Raji (cell line): ENCODE results near the gene SETBP1.

Experiments used
- POLR2A ChIP-seq: IDR thresholded peaks from 2 replicates; pipeline ENCODE4 v1.6.1; 2011; ENCODE audit warnings: low read depth, low read length, control low read depth; ENCODE audit not compliant: insufficient read depth

The SETBP1 gene

GRCh38 chr18:44680273-44681075, at the start of gene SETBP1:
Gene SETBP1 (plus strand): TSS chr18:44680888. CDS start chr18:44701347, 20,459 bp downstream.
- no peak for TF ChIP-seq POLR2A

GRCh38 chr18:44632469-44633145, 48.1 kb upstream of the SETBP1 start:
- TF ChIP-seq POLR2A, result no peak

GRCh38 chr18:44635546-44635945, 45.1 kb upstream of the SETBP1 start:
- no peak for TF ChIP-seq POLR2A

- no peak for TF ChIP-seq POLR2A
These were observed 44.4 kb upstream of the SETBP1 start for GRCh38 chr18:44636241-44636640.

GRCh38 chr18:44637210-44638033, 43.3 kb upstream of the SETBP1 start:
- TF ChIP-seq POLR2A, result no peak

- no peak for TF ChIP-seq POLR2A
These were observed 42.6 kb upstream of the SETBP1 start for GRCh38 chr18:44638034-44638540.

- no peak for TF ChIP-seq POLR2A
These were observed 41.9 kb upstream of the SETBP1 start for GRCh38 chr18:44638811-44639210.

- no peak for TF ChIP-seq POLR2A
These were observed 37.7 kb upstream of the SETBP1 start for GRCh38 chr18:44643004-44643403.

GRCh38 chr18:44651478-44651877, 29.2 kb upstream of the SETBP1 start:
- no peak for TF ChIP-seq POLR2A

GRCh38 chr18:44651918-44652572, 28.6 kb upstream of the SETBP1 start:
- TF ChIP-seq POLR2A, result no peak

- TF ChIP-seq POLR2A, result no peak
These were observed 28.0 kb upstream of the SETBP1 start for GRCh38 chr18:44652722-44653121.

GRCh38 chr18:44654573-44654972, 26.1 kb upstream of the SETBP1 start:
- no peak for TF ChIP-seq POLR2A

GRCh38 chr18:44655435-44655834, 25.3 kb upstream of the SETBP1 start:
- TF ChIP-seq POLR2A, result no peak

- TF ChIP-seq POLR2A, result no peak
These were observed 20.9 kb upstream of the SETBP1 start for GRCh38 chr18:44659771-44660170.
